Bronchial epithelial cell (primary cell): ENCODE results near the gene PCDHA10. TPM values are rescaled to one million over a fixed set of nuclear protein-coding genes. Genes with fewer than 3 reads are reported as not detected.
A peak's percentile ranks its signal among the peaks of the same experiment; 100 is the strongest.
"Not testable (repeated sequence)": the region's sequence is repeated elsewhere in the genome, so short reads cannot be mapped to it uniquely, and the experiment has no call there.

Experiments used
- DNase-seq: peaks from one replicate; pipeline ENCODE4 v3.0.0-alpha.2; 2010; ENCODE audit warnings: low read depth
- FAIRE-seq: peaks from 2 replicates; lab custom pipeline; 2011; peaks lifted over from hg19 to GRCh38; lab: Jason Lieb, UNC
- H3K27me3 ChIP-seq: 2 replicates; pipeline ENCODE4 v1.5.1; 2011; ENCODE audit warnings: low read length; ENCODE audit not compliant: control insufficient read depth, insufficient read depth
- H3K36me3 ChIP-seq: 2 replicates; pipeline ENCODE4 v1.5.1; 2011; ENCODE audit warnings: low read length; ENCODE audit not compliant: control insufficient read depth, insufficient read depth
- H3K4me3 ChIP-seq: 2 replicates; pipeline ENCODE4 v1.5.1; 2011; ENCODE audit warnings: mild to moderate bottlenecking, low read depth, low read length, control low read depth
- CTCF ChIP-seq: IDR thresholded peaks from 2 replicates; pipeline ENCODE4 v1.5.1; 2011; ENCODE audit warnings: mild to moderate bottlenecking, moderate library complexity, low read length, control low read depth, inconsistent platforms; ENCODE audit not compliant: insufficient read depth, severe bottlenecking
- total RNA-seq: library from RNA; depleted of rRNA; stranded (reverse); fragments of >200 nt; gene quantifications from 2 replicates; pipeline ENCODE4 v1.2.1, GENCODE V29; 2014

The PCDHA10 gene
- total RNA-seq, 1 donor from 2014 or later, result under 0.01 TPM

GRCh38 chr5:140870221-140871201, 14.8 kb downstream of the PCDHA10 start:
- DNase-seq, result no peak
- FAIRE-seq, result no peak
- no peaks in the 10 kb centered on the region for H3K36me3 ChIP-seq
- H3K4me3 ChIP-seq, result no peak overlapping the region
- TF ChIP-seq CTCF, result no peak
- no peaks in the 10 kb centered on the region for H3K27me3 ChIP-seq

GRCh38 chr5:140875085-140876065, 19.7 kb downstream of the PCDHA10 start, which contains the start of gene PCDHA12:
TSS of gene PCDHA12 (plus strand) at chr5:140875308. CDS start at chr5:140875473, 165 bp downstream.
- no peak for FAIRE-seq
- peak; percentile 20 for TF ChIP-seq CTCF
- Histone ChIP-seq H3K4me3 (no peak within 1 kb of the TSS), H3K27me3 (no peaks in the 10 kb centered on the region), H3K36me3 (no peaks in the 10 kb centered on the region)
- peak; percentile 26 for DNase-seq

- FAIRE-seq, DNase-seq, H3K27me3 ChIP-seq, H3K4me3 ChIP-seq, H3K36me3 ChIP-seq: not testable (repeated sequence)
Measured at GRCh38 chr5:140876541-140877261, 21.0 kb downstream of the PCDHA10 start.

- no peak overlapping the region for H3K4me3 ChIP-seq
- FAIRE-seq (no peak), DNase-seq (no peak)
- no peak for TF ChIP-seq CTCF
- no peaks in the 10 kb centered on the region for H3K36me3 ChIP-seq
- no peaks in the 10 kb centered on the region for H3K27me3 ChIP-seq
Measured at GRCh38 chr5:140877262-140877581, 21.5 kb downstream of the PCDHA10 start.

GRCh38 chr5:140881889-140882590, 26.3 kb downstream of the PCDHA10 start, which contains the start of gene PCDHA13:
TSS of gene PCDHA13 (plus strand) at chr5:140882124. CDS start at chr5:140882269, 145 bp downstream.
- TF ChIP-seq CTCF, result peak; percentile 47
- DNase-seq (peak; percentile 34), FAIRE-seq (no peak)
- no peaks in the 10 kb centered on the region for H3K36me3 ChIP-seq
- no peaks in the 10 kb centered on the region for H3K27me3 ChIP-seq
- H3K4me3 ChIP-seq, result no peak within 1 kb of the TSS
